ENCODE data around the gene RCBTB2.

RCBTB2 gene

GRCh38 chr13:48490241-48490640, 42.6 kb downstream of the RCBTB2 start:
- H3K4me1 Mint-ChIP-seq (ENCODE audit: low read depth) = peaks cover 41% of the 10 kb centered on the region
- peaks cover 4% of the 10 kb centered on the region for H3K9me3 Mint-ChIP-seq
- H3K27me3 Mint-ChIP-seq (ENCODE audit: low read depth) = no peaks in the 10 kb centered on the region
- H3K27ac Mint-ChIP-seq = no peak overlapping the region
- DNase-seq (ENCODE audit: low spot score) = no peak
- peaks cover 49% of the 10 kb centered on the region for H3K36me3 Mint-ChIP-seq (ENCODE audit: low read depth)
- no peak overlapping the region for H3K4me3 Mint-ChIP-seq

GRCh38 chr13:48489666-48490065, 43.2 kb downstream of the RCBTB2 start:
- Mint-ChIP-seq H3K9me3 (peaks cover 4% of the 10 kb centered on the region), H3K27ac (peak overlapping the region; percentile 42), H3K27me3 (ENCODE audit: low read depth) (no peaks in the 10 kb centered on the region), H3K4me1 (ENCODE audit: low read depth) (peaks cover 37% of the 10 kb centered on the region), H3K4me3 (no peak overlapping the region), H3K36me3 (ENCODE audit: low read depth) (peaks cover 50% of the 10 kb centered on the region)
- no peak for DNase-seq (ENCODE audit: low spot score)

- no peaks in the 10 kb centered on the region for H3K27me3 Mint-ChIP-seq (ENCODE audit: low read depth)
- no peak for DNase-seq (ENCODE audit: low spot score)
- H3K4me3 Mint-ChIP-seq = no peak overlapping the region
- peaks cover 50% of the 10 kb centered on the region for H3K36me3 Mint-ChIP-seq (ENCODE audit: low read depth)
- peaks cover 4% of the 10 kb centered on the region for H3K9me3 Mint-ChIP-seq
- peaks cover 36% of the 10 kb centered on the region for H3K4me1 Mint-ChIP-seq (ENCODE audit: low read depth)
- peak overlapping the region; percentile 82 for H3K27ac Mint-ChIP-seq
These were observed 43.9 kb downstream of the RCBTB2 start for GRCh38 chr13:48488995-48489394.

GRCh38 chr13:48487968-48488367, 44.9 kb downstream of the RCBTB2 start:
- Mint-ChIP-seq H3K27ac (peak overlapping the region; percentile 17), H3K36me3 (ENCODE audit: low read depth) (peaks cover 56% of the 10 kb centered on the region), H3K27me3 (ENCODE audit: low read depth) (no peaks in the 10 kb centered on the region), H3K9me3 (peaks cover 4% of the 10 kb centered on the region), H3K4me3 (no peak overlapping the region), H3K4me1 (ENCODE audit: low read depth) (peaks cover 36% of the 10 kb centered on the region)
- no peak for DNase-seq (ENCODE audit: low spot score)

GRCh38 chr13:48486836-48487235, 46.0 kb downstream of the RCBTB2 start:
- H3K27me3 Mint-ChIP-seq (ENCODE audit: low read depth) = no peaks in the 10 kb centered on the region
- no peak overlapping the region for H3K27ac Mint-ChIP-seq
- peaks cover 4% of the 10 kb centered on the region for H3K9me3 Mint-ChIP-seq
- no peak for DNase-seq (ENCODE audit: low spot score)
- H3K4me1 Mint-ChIP-seq (ENCODE audit: low read depth) = peaks cover 36% of the 10 kb centered on the region
- peak overlapping the region; percentile 25 for H3K4me3 Mint-ChIP-seq
- peaks cover 66% of the 10 kb centered on the region for H3K36me3 Mint-ChIP-seq (ENCODE audit: low read depth)

- Mint-ChIP-seq H3K4me1 (ENCODE audit: low read depth) (peaks cover 34% of the 10 kb centered on the region), H3K4me3 (no peak overlapping the region), H3K36me3 (ENCODE audit: low read depth) (peaks cover 66% of the 10 kb centered on the region), H3K27me3 (ENCODE audit: low read depth) (no peaks in the 10 kb centered on the region), H3K27ac (peak overlapping the region; percentile 65), H3K9me3 (peaks cover 4% of the 10 kb centered on the region)
- DNase-seq (ENCODE audit: low spot score) = no peak
These were observed 46.5 kb downstream of the RCBTB2 start for GRCh38 chr13:48486362-48486761.

- Mint-ChIP-seq H3K27me3 (ENCODE audit: low read depth) (no peaks in the 10 kb centered on the region), H3K27ac (no peak overlapping the region), H3K36me3 (ENCODE audit: low read depth) (peaks cover 60% of the 10 kb centered on the region), H3K4me1 (ENCODE audit: low read depth) (peaks cover 29% of the 10 kb centered on the region), H3K4me3 (no peak overlapping the region), H3K9me3 (peaks cover 4% of the 10 kb centered on the region)
- DNase-seq (ENCODE audit: low spot score) = no peak
These were observed 47.4 kb downstream of the RCBTB2 start for GRCh38 chr13:48485432-48485831.

- peaks cover 57% of the 10 kb centered on the region for H3K36me3 Mint-ChIP-seq (ENCODE audit: low read depth)
- H3K4me1 Mint-ChIP-seq (ENCODE audit: low read depth) = peaks cover 14% of the 10 kb centered on the region
- H3K9me3 Mint-ChIP-seq = peaks cover 4% of the 10 kb centered on the region
- no peak overlapping the region for H3K4me3 Mint-ChIP-seq
- no peak overlapping the region for H3K27ac Mint-ChIP-seq
- H3K27me3 Mint-ChIP-seq (ENCODE audit: low read depth) = no peaks in the 10 kb centered on the region
- DNase-seq (ENCODE audit: low spot score) = no peak
These were observed 49.3 kb downstream of the RCBTB2 start for GRCh38 chr13:48483575-48483974.

- H3K27ac Mint-ChIP-seq = no peak overlapping the region
- H3K4me3 Mint-ChIP-seq = no peak overlapping the region
- H3K4me1 Mint-ChIP-seq (ENCODE audit: low read depth) = peaks cover 2% of the 10 kb centered on the region
- no peaks in the 10 kb centered on the region for H3K9me3 Mint-ChIP-seq
- no peak for DNase-seq (ENCODE audit: low spot score)
- H3K27me3 Mint-ChIP-seq (ENCODE audit: low read depth) = no peaks in the 10 kb centered on the region
- H3K36me3 Mint-ChIP-seq (ENCODE audit: low read depth) = peaks cover 60% of the 10 kb centered on the region
These were observed 54.5 kb downstream of the RCBTB2 start for GRCh38 chr13:48478391-48478790.

GRCh38 chr13:48477191-48477855, 55.6 kb downstream of the RCBTB2 start:
- Mint-ChIP-seq H3K27me3 (ENCODE audit: low read depth) (no peaks in the 10 kb centered on the region), H3K9me3 (no peaks in the 10 kb centered on the region), H3K4me1 (ENCODE audit: low read depth) (peaks cover 2% of the 10 kb centered on the region), H3K27ac (no peak overlapping the region), H3K4me3 (no peak overlapping the region), H3K36me3 (ENCODE audit: low read depth) (peaks cover 54% of the 10 kb centered on the region)
- no peak for DNase-seq (ENCODE audit: low spot score)

GRCh38 chr13:48476686-48477085, 56.2 kb downstream of the RCBTB2 start:
- Mint-ChIP-seq H3K9me3 (peaks cover 3% of the 10 kb centered on the region), H3K4me3 (no peak overlapping the region), H3K36me3 (ENCODE audit: low read depth) (peaks cover 54% of the 10 kb centered on the region), H3K27me3 (ENCODE audit: low read depth) (no peaks in the 10 kb centered on the region), H3K4me1 (ENCODE audit: low read depth) (peaks cover 3% of the 10 kb centered on the region), H3K27ac (no peak overlapping the region)
- DNase-seq (ENCODE audit: low spot score) = no peak

- no peak overlapping the region for H3K27ac Mint-ChIP-seq
- no peaks in the 10 kb centered on the region for H3K27me3 Mint-ChIP-seq (ENCODE audit: low read depth)
- peaks cover 54% of the 10 kb centered on the region for H3K36me3 Mint-ChIP-seq (ENCODE audit: low read depth)
- no peak for DNase-seq (ENCODE audit: low spot score)
- H3K9me3 Mint-ChIP-seq = peaks cover 4% of the 10 kb centered on the region
- peaks cover 3% of the 10 kb centered on the region for H3K4me1 Mint-ChIP-seq (ENCODE audit: low read depth)
- H3K4me3 Mint-ChIP-seq = no peak overlapping the region
These were observed 56.7 kb downstream of the RCBTB2 start for GRCh38 chr13:48476215-48476614.

GRCh38 chr13:48475230-48475629, 57.6 kb downstream of the RCBTB2 start:
- Mint-ChIP-seq H3K36me3 (ENCODE audit: low read depth) (peaks cover 54% of the 10 kb centered on the region), H3K27me3 (ENCODE audit: low read depth) (no peaks in the 10 kb centered on the region), H3K4me1 (ENCODE audit: low read depth) (peaks cover 3% of the 10 kb centered on the region), H3K9me3 (peaks cover 4% of the 10 kb centered on the region), H3K4me3 (no peak overlapping the region), H3K27ac (no peak overlapping the region)
- no peak for DNase-seq (ENCODE audit: low spot score)

- no peak for DNase-seq (ENCODE audit: low spot score)
- Mint-ChIP-seq H3K27me3 (ENCODE audit: low read depth) (no peaks in the 10 kb centered on the region), H3K27ac (no peak overlapping the region), H3K4me1 (ENCODE audit: low read depth) (peaks cover 3% of the 10 kb centered on the region), H3K4me3 (no peak overlapping the region), H3K36me3 (ENCODE audit: low read depth) (peaks cover 67% of the 10 kb centered on the region), H3K9me3 (peaks cover 9% of the 10 kb centered on the region)
These were observed 75.2 kb downstream of the RCBTB2 start for GRCh38 chr13:48457578-48458242.

All from T-helper 2 cell treated with Interferon-gamma antibody and Interleukin-4, amounts not matched to agents 5 μg/mL and 100 μg/mL, for 36 hours (primary cell).